HEK293 (cell line): ENCODE results near the gene ZNF311.

Experiments
- KLF9 ChIP-seq: fragments of 450-650 bp; formaldehyde crosslinking; IDR thresholded peaks from 2 replicates; pipeline ENCODE4 v1.5.1; 2016; ENCODE audit warnings: missing biosample characterization, missing genetic modification characterization, low read depth
- ZBTB20 ChIP-seq: fragments of 450-650 bp; formaldehyde crosslinking; IDR thresholded peaks from 2 replicates; pipeline ENCODE4 v1.5.1; 2016; ENCODE audit warnings: missing biosample characterization, missing genetic modification characterization
- ZNF140 ChIP-seq: fragments of 450-650 bp; formaldehyde crosslinking; IDR thresholded peaks from 2 replicates; pipeline ENCODE4 v1.5.1; 2016; ENCODE audit warnings: missing biosample characterization, missing genetic modification characterization
- ZNF24 ChIP-seq: fragments of 450-650 bp; formaldehyde crosslinking; IDR thresholded peaks from 2 replicates; pipeline ENCODE4 v1.5.1; 2016; ENCODE audit warnings: missing biosample characterization, missing genetic modification characterization
- ZNF302 ChIP-seq: fragments of 450-650 bp; formaldehyde crosslinking; IDR thresholded peaks from 2 replicates; pipeline ENCODE4 v1.5.1; 2016; ENCODE audit warnings: missing biosample characterization, missing genetic modification characterization, low read depth
- ZNF585B ChIP-seq: fragments of 450-650 bp; formaldehyde crosslinking; IDR thresholded peaks from 2 replicates; pipeline ENCODE4 v1.5.1; 2016; ENCODE audit warnings: missing biosample characterization, missing genetic modification characterization
- ZNF670 ChIP-seq: fragments of 450-650 bp; formaldehyde crosslinking; IDR thresholded peaks from 2 replicates; pipeline ENCODE4 v1.5.1; 2016; ENCODE audit warnings: missing biosample characterization, missing genetic modification characterization, low read depth
- TF ChIP-seq, protein P1 (sequence below): fragments of 450-650 bp; formaldehyde crosslinking; IDR thresholded peaks from 2 replicates; pipeline ENCODE4 v1.5.1; 2016; ENCODE audit warnings: missing biosample characterization, missing genetic modification characterization
- TF ChIP-seq, protein P2 (sequence below): fragments of 450-650 bp; IDR thresholded peaks from 2 replicates; pipeline ENCODE4 v1.5.1; 2018; ENCODE audit warnings: missing biosample characterization, mild to moderate bottlenecking, missing genetic modification characterization
- TF ChIP-seq, protein P3 (sequence below): fragments of 450-650 bp; formaldehyde crosslinking; IDR thresholded peaks from 2 replicates; pipeline ENCODE4 v1.5.1; 2016; ENCODE audit warnings: missing biosample characterization, missing genetic modification characterization

DNA sequence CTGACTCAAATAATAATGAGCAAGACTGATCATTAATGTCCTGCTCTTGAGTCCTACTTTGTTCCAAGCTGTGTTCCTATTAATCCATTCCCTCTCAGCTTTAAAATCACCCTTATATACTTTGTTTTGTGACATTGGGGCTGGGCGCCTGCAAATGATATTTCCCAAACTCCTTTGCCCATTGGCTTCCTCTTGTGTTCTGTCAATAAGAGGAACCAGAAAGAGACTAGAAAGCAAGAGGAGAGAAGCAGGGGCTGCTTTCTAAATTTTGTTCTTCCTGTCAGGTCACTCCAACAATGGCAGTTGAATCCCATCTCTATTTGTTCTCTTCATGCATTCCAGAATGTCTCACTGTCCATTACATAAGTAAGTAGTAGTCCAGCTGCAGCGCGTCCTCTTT, 59.8 kb downstream of the ZNF311 start:
- TF ChIP-seq, protein P1, sequence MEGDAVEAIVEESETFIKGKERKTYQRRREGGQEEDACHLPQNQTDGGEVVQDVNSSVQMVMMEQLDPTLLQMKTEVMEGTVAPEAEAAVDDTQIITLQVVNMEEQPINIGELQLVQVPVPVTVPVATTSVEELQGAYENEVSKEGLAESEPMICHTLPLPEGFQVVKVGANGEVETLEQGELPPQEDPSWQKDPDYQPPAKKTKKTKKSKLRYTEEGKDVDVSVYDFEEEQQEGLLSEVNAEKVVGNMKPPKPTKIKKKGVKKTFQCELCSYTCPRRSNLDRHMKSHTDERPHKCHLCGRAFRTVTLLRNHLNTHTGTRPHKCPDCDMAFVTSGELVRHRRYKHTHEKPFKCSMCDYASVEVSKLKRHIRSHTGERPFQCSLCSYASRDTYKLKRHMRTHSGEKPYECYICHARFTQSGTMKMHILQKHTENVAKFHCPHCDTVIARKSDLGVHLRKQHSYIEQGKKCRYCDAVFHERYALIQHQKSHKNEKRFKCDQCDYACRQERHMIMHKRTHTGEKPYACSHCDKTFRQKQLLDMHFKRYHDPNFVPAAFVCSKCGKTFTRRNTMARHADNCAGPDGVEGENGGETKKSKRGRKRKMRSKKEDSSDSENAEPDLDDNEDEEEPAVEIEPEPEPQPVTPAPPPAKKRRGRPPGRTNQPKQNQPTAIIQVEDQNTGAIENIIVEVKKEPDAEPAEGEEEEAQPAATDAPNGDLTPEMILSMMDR (tag by site-specific recombination): no peak
- TF ChIP-seq, protein P2, sequence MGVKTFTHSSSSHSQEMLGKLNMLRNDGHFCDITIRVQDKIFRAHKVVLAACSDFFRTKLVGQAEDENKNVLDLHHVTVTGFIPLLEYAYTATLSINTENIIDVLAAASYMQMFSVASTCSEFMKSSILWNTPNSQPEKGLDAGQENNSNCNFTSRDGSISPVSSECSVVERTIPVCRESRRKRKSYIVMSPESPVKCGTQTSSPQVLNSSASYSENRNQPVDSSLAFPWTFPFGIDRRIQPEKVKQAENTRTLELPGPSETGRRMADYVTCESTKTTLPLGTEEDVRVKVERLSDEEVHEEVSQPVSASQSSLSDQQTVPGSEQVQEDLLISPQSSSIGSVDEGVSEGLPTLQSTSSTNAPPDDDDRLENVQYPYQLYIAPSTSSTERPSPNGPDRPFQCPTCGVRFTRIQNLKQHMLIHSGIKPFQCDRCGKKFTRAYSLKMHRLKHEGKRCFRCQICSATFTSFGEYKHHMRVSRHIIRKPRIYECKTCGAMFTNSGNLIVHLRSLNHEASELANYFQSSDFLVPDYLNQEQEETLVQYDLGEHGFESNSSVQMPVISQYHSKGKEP: no peak
- TF ChIP-seq ZNF140 (tag by site-specific recombination): no peak
- no peak for TF ChIP-seq ZNF585B (tag by site-specific recombination)
- TF ChIP-seq KLF9 (tag by site-specific recombination): no peak
- no peak for TF ChIP-seq ZNF670 (tag by site-specific recombination)
- no peak for TF ChIP-seq ZBTB20
- TF ChIP-seq ZNF302: no peak
- TF ChIP-seq, protein P3, sequence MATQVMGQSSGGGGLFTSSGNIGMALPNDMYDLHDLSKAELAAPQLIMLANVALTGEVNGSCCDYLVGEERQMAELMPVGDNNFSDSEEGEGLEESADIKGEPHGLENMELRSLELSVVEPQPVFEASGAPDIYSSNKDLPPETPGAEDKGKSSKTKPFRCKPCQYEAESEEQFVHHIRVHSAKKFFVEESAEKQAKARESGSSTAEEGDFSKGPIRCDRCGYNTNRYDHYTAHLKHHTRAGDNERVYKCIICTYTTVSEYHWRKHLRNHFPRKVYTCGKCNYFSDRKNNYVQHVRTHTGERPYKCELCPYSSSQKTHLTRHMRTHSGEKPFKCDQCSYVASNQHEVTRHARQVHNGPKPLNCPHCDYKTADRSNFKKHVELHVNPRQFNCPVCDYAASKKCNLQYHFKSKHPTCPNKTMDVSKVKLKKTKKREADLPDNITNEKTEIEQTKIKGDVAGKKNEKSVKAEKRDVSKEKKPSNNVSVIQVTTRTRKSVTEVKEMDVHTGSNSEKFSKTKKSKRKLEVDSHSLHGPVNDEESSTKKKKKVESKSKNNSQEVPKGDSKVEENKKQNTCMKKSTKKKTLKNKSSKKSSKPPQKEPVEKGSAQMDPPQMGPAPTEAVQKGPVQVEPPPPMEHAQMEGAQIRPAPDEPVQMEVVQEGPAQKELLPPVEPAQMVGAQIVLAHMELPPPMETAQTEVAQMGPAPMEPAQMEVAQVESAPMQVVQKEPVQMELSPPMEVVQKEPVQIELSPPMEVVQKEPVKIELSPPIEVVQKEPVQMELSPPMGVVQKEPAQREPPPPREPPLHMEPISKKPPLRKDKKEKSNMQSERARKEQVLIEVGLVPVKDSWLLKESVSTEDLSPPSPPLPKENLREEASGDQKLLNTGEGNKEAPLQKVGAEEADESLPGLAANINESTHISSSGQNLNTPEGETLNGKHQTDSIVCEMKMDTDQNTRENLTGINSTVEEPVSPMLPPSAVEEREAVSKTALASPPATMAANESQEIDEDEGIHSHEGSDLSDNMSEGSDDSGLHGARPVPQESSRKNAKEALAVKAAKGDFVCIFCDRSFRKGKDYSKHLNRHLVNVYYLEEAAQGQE (tag by site-specific recombination): no peak
- TF ChIP-seq ZNF24: no peak
